ENCODE data around the gene MYOM1. TPM values are rescaled to one million over a fixed set of nuclear protein-coding genes. Genes with fewer than 3 reads are reported as not detected.

The MYOM1 gene
- total RNA-seq, 4 donors from 2014 or later, result 13.3 to 31.7 (median 16.5) TPM

DNA sequence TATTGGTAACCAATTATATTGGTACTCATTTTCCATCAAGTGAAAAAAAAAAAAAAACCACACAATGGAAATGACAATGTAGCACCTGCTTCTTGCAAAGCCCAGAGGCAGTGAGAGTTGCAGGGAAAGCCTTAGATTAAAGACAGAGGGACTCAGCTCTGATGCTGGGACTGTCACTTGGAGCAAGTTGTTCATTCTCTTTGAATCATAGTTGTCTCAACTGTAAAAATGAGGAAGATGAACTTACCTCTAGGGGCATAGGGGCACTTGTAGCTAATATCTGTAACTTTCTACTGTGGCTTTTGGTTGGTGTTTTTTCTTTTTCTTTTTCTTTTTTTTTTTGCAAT is 125.5 kb downstream of the MYOM1 start:
- H3K4me3 ChIP-seq, result no peak overlapping the region
- no peak for TF ChIP-seq POLR2AphosphoS5 (IDR thresholded peaks at IDR 0.05)
- no peak for TF ChIP-seq EP300 (IDR thresholded peaks at IDR 0.05)
- TF ChIP-seq, protein P1, sequence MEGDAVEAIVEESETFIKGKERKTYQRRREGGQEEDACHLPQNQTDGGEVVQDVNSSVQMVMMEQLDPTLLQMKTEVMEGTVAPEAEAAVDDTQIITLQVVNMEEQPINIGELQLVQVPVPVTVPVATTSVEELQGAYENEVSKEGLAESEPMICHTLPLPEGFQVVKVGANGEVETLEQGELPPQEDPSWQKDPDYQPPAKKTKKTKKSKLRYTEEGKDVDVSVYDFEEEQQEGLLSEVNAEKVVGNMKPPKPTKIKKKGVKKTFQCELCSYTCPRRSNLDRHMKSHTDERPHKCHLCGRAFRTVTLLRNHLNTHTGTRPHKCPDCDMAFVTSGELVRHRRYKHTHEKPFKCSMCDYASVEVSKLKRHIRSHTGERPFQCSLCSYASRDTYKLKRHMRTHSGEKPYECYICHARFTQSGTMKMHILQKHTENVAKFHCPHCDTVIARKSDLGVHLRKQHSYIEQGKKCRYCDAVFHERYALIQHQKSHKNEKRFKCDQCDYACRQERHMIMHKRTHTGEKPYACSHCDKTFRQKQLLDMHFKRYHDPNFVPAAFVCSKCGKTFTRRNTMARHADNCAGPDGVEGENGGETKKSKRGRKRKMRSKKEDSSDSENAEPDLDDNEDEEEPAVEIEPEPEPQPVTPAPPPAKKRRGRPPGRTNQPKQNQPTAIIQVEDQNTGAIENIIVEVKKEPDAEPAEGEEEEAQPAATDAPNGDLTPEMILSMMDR (IDR thresholded peaks at IDR 0.05), result no peak
- no peak for TF ChIP-seq POLR2A (IDR thresholded peaks at IDR 0.05; ENCODE audit: low read depth)
- no peak overlapping the region for H3K27ac ChIP-seq (replicated peaks in 1 of 4)
- H3K4me1 ChIP-seq, result peaks cover 4 to 15% (median 12%) of the 10 kb centered on the region in 4 donors
- no peaks in the 10 kb centered on the region for H3K27me3 ChIP-seq
- intact Hi-C loops (cut with DNase I), result no loop called here
- DNase-seq (ENCODE audit: extremely low spot score), result no peak
- H3K36me3 ChIP-seq, result peaks cover 0 to 33% (median 9%) of the 10 kb centered on the region in 4 donors
- H3K9me3 ChIP-seq, result no peaks in the 10 kb centered on the region

DNA sequence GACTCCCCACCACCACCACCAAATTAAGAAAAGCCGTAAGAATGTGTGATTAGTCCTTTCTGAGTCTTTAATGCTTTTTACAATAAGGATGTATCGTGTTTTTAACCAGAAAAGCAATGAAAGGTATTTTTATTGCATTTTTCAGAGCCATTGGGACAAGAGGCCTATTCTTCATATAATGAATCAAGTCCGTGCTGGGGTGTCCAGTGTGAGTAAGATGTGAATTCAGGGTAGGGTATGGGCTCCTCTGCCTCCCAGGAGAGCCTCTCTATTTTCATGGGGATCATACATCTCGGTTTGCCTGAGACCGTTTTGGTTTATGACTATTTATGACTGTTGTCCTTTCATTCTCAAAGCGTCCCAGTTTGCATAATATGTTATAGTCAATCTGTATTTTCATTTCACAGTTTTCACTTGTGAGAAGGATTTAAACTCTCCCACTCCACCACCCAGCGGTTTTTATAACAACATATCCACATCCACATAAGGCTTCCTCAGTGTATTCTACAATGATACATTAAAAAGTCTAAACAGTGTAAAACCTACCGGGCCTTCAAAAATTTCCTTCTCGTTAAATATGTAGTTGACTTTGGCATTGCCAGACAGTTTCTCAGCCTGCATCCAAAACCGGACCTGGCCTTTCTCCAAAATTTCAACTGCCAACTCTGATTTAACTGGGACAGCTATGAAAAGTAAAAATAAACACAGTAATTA is 126.0 kb downstream of the MYOM1 start:
- Histone ChIP-seq H3K27ac (replicated peaks in 1 of 4) (no peak overlapping the region), H3K4me1 (peaks cover 4 to 15% (median 12%) of the 10 kb centered on the region in 4 donors), H3K9me3 (no peaks in the 10 kb centered on the region), H3K27me3 (no peaks in the 10 kb centered on the region), H3K4me3 (no peak overlapping the region), H3K36me3 (peaks cover 0 to 32% (median 3%) of the 10 kb centered on the region in 4 donors)
- TF ChIP-seq POLR2A (IDR thresholded peaks at IDR 0.05; ENCODE audit: low read depth) (no peak), POLR2AphosphoS5 (IDR thresholded peaks at IDR 0.05) (no peak), EP300 (IDR thresholded peaks at IDR 0.05) (no peak)
- TF ChIP-seq, protein P1 (IDR thresholded peaks at IDR 0.05), result no peak
- WGBS, result 57% methylated on average over 10 of the region's 10 CpGs
- peak; percentile 83 for DNase-seq (ENCODE audit: extremely low spot score)
- intact Hi-C loops (cut with DNase I), result no loop called here

- Histone ChIP-seq H3K36me3 (peaks cover 0 to 38% (median 6%) of the 10 kb centered on the region in 4 donors), H3K4me1 (peaks cover 4 to 15% (median 12%) of the 10 kb centered on the region in 4 donors), H3K9me3 (no peaks in the 10 kb centered on the region), H3K4me3 (no peak overlapping the region), H3K27ac (replicated peaks in 1 of 4) (no peak overlapping the region), H3K27me3 (no peaks in the 10 kb centered on the region)
- DNase-seq (ENCODE audit: extremely low spot score), result peak; percentile 82
- WGBS, result 93% methylated on average over 6 of the region's 7 CpGs
- no peak for TF ChIP-seq EP300 (IDR thresholded peaks at IDR 0.05)
- TF ChIP-seq POLR2A (IDR thresholded peaks at IDR 0.05; ENCODE audit: low read depth), result no peak
- TF ChIP-seq POLR2AphosphoS5 (IDR thresholded peaks at IDR 0.05), result no peak
- TF ChIP-seq, protein P1 (IDR thresholded peaks at IDR 0.05), result no peak
- intact Hi-C loops (cut with DNase I), result no loop called here
Observed at GRCh38 chr18:3092727-3093126, 127.0 kb downstream of the MYOM1 start.

GRCh38 chr18:3089579-3089978 is 130.2 kb downstream of the MYOM1 start:
- Histone ChIP-seq H3K4me3 (no peak overlapping the region), H3K36me3 (peaks cover 3 to 55% (median 14%) of the 10 kb centered on the region in 4 donors), H3K4me1 (peaks cover 4 to 12% (median 9%) of the 10 kb centered on the region in 4 donors), H3K27ac (replicated peaks in 1 of 4) (no peak overlapping the region), H3K9me3 (no peaks in the 10 kb centered on the region), H3K27me3 (no peaks in the 10 kb centered on the region)
- intact Hi-C loops (cut with DNase I), result no loop called here
- TF ChIP-seq, protein P1 (IDR thresholded peaks at IDR 0.05), result no peak
- no peak for TF ChIP-seq EP300 (IDR thresholded peaks at IDR 0.05)
- DNase-seq (ENCODE audit: extremely low spot score), result no peak
- 77% methylated on average over 3 of the region's 3 CpGs for WGBS

GRCh38 chr18:3088449-3088848 is 131.3 kb downstream of the MYOM1 start:
- Histone ChIP-seq H3K36me3 (peaks cover 3 to 65% (median 14%) of the 10 kb centered on the region in 4 donors), H3K4me1 (peaks cover 0 to 1% (median 0%) of the 10 kb centered on the region in 4 donors), H3K27ac (replicated peaks in 1 of 4) (no peak overlapping the region), H3K27me3 (no peaks in the 10 kb centered on the region), H3K9me3 (no peaks in the 10 kb centered on the region), H3K4me3 (no peak overlapping the region)
- WGBS, result 85% methylated on average over 3 of the region's 3 CpGs
- DNase-seq (ENCODE audit: extremely low spot score), result peak; percentile 50
- TF ChIP-seq EP300 (IDR thresholded peaks at IDR 0.05), result no peak
- TF ChIP-seq, protein P1 (IDR thresholded peaks at IDR 0.05), result no peak
- TF ChIP-seq POLR2A (IDR thresholded peaks at IDR 0.05; ENCODE audit: low read depth), result no peak
- no peak for TF ChIP-seq POLR2AphosphoS5 (IDR thresholded peaks at IDR 0.05)
- intact Hi-C loops (cut with DNase I), result no loop called here

All from esophagus muscularis mucosa (tissue), 4 donors.